ENCODE measurements around the gene BCL2. TPM values are rescaled to one million over a fixed set of nuclear protein-coding genes. Genes with fewer than 3 reads are reported as not detected.

BCL2 gene
- total RNA-seq, 1 donor from 2014 or later = 20.5 TPM

DNA sequence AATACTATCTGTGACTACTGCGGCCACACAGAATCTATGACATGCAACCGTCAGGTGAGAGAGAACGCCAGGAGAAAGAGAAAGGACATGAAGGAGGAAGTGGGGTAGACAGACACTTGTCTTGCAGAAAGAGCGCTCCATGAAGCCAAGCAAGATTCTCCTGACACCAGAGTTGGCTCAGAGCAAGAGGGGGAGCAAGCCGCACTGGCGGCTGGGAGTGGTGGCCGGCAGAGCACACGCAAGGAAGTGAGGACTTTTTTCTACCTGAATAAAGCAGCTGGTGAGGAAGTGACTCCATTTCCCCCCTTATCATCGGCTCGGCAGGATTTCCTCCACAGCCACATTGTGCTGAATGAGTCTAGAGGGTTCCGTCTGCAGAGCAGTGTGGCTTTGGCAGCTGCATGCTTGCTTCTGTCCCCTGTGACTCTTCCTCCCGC is 181.6 kb downstream of the BCL2 start:
- H3K36me3 ChIP-seq = no peaks in the 10 kb centered on the region
- TF ChIP-seq CTCF (IDR thresholded peaks at IDR 0.05) = no peak
- H3K4me1 ChIP-seq = no peaks in the 10 kb centered on the region
- DNase-seq (ENCODE audit: low spot score in 2 of 2) = no peak
- H3K27ac ChIP-seq = no peak overlapping the region
- intact Hi-C loops (cut with DNase I) = no loop called here
- H3K4me3 ChIP-seq = peak overlapping the region in 1 of 2 donors; percentile 0
- H3K27me3 ChIP-seq = no peaks in the 10 kb centered on the region
- H3K9me3 ChIP-seq = no peaks in the 10 kb centered on the region

DNA sequence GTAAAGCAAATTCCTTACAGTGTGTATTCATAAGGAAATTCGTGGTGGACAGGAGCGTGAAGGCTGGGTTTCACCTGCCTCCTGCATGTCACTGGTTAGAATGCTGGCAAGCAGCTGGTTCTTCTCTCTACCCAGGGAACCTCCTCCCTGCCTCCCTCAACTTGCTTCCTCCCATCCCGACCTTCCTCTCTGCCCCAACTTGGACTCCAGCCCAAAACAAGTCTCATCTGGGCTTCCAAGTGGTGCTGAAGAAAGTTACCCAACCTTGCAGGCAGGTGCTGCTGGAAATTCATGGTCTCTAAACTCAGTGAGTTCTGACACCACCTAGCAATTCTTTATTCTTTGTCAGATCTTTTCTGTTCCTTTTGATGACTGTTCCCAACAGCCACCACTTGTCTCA is 184.5 kb downstream of the BCL2 start:
- DNase-seq (ENCODE audit: low spot score in 2 of 2) = no peak
- intact Hi-C loops (cut with DNase I) = no loop called here
- Histone ChIP-seq H3K4me3 (no peak overlapping the region), H3K36me3 (no peaks in the 10 kb centered on the region), H3K4me1 (peaks cover 0 to 11% of the 10 kb centered on the region in 2 donors), H3K27me3 (no peaks in the 10 kb centered on the region), H3K9me3 (no peaks in the 10 kb centered on the region), H3K27ac (no peak overlapping the region)
- TF ChIP-seq CTCF (IDR thresholded peaks at IDR 0.05) = no peak

- intact Hi-C loops (cut with DNase I) = loop anchor here (5.0 kb wide), 1 partner anchor 304 kb away; no protein-coding TSS in a partner anchor
- H3K27me3 ChIP-seq = no peaks in the 10 kb centered on the region
- peaks cover 0 to 11% of the 10 kb centered on the region in 2 donors for H3K4me1 ChIP-seq
- DNase-seq (ENCODE audit: low spot score in 2 of 2) = no peak
- H3K36me3 ChIP-seq = no peaks in the 10 kb centered on the region
- H3K4me3 ChIP-seq = no peak overlapping the region
- H3K27ac ChIP-seq = no peak overlapping the region
- no peaks in the 10 kb centered on the region for H3K9me3 ChIP-seq
- no peak for TF ChIP-seq CTCF (IDR thresholded peaks at IDR 0.05)
Observed at GRCh38 chr18:63132819-63133200, 186.8 kb downstream of the BCL2 start.

DNA sequence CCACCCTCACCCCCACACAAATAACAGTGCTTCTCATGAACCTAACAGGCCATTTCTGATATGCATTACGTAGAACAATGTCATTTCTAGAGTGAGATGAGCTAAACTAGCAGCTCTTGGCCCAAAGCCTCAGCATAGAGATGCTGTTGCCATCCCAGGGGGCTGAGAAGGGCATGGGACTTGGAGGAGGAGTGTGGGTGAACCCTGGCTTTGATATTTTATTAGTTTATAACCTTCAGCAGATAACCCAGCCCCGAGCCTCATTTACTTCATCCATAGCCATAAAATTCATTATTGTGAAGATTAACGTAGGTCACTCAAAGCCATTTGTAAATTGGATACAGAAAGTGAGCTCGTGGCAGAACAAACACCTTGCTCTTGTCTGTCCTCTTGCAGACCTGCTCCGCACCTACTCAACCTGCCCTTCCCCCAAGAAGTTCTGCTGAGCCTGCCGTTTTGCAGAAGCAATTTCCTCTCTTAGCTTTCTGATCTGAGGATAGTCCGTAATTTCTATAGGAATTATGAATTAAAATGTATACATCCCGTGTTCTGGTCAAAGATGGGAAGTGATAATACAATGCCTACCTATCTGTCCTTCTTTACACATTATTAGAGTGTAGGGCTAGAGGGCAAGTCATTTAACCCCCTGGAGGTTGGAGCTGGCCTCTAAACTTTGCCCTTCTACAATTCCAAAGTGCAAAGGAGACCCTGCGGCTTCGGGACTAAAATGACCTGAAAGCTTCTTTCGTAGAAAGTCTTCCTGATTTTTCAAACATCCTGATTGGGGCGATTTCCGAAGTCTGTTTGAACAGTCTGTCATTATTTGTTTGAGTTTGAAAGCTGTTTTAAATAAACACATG is 187.4 kb downstream of the BCL2 start:
- intact Hi-C loops (cut with DNase I) = loop anchor here (1.0 to 5.0 kb wide), 4 partner anchors 131 to 305 kb away; no protein-coding TSS in a partner anchor
- no peak overlapping the region for H3K4me3 ChIP-seq
- DNase-seq (ENCODE audit: low spot score in 2 of 2) = no peak
- no peak for TF ChIP-seq CTCF (IDR thresholded peaks at IDR 0.05)
- H3K9me3 ChIP-seq = no peaks in the 10 kb centered on the region
- peak overlapping the region; percentile 56 to 64 for H3K27ac ChIP-seq
- H3K27me3 ChIP-seq = no peaks in the 10 kb centered on the region
- H3K4me1 ChIP-seq = peaks cover 0 to 11% of the 10 kb centered on the region in 2 donors
- no peaks in the 10 kb centered on the region for H3K36me3 ChIP-seq

DNA sequence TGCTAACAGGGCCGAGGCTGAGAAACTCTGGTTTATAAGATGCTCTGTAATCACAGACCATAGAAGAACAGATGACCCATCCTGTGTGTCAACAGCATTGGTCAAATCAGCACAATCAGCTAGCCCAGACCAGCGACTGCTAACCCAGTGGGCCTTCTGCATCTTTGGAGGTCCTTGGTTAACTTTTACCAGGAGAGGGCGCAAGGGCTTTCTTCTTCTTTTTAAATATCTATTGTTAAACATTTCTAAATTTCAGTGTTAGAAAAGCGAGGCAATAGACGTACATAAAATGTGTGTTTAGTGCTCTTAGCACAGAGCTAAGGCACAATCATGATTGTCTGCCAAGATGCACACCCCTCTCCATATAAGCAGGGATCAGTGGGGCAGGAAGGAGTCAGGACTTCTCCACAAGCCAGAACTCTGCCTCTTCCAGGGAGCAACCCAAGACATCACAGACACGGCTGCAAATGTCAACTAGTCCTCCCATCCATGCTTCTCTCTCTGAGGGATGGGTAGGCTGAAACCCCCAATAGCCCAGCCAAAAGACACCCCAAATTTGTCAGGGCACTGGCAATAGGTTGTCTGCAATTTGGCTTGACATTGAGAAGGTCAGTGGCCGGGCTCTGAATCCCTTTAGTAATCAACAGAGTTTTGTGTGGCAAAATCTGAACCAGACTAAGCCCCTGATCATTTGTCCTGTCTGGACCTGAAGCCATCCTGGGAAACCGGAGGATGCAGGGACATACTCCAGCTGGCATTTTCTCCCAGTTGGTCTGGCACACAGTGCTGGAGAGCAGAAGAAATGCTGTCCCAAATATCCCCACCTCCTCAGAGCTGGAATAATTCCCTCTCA is 188.2 kb downstream of the BCL2 start:
- Histone ChIP-seq H3K36me3 (no peaks in the 10 kb centered on the region), H3K9me3 (no peaks in the 10 kb centered on the region), H3K4me3 (no peak overlapping the region), H3K27me3 (no peaks in the 10 kb centered on the region), H3K27ac (peak overlapping the region; percentile 56 to 64), H3K4me1 (peaks cover 0 to 11% of the 10 kb centered on the region in 2 donors)
- intact Hi-C loops (cut with DNase I) = loop anchor here (1.0 to 5.0 kb wide), 4 partner anchors 131 to 306 kb away; no protein-coding TSS in a partner anchor
- DNase-seq (ENCODE audit: low spot score in 2 of 2) = peak in 1 of 2 donors; percentile 87
- peak; percentile 70 to 80 (median 75) for TF ChIP-seq CTCF (IDR thresholded peaks at IDR 0.05)

All from ascending aorta (tissue), 2 donors.